ENCODE results near the gene DLD. TPM values are rescaled to one million over a fixed set of nuclear protein-coding genes. Genes with fewer than 3 reads are reported as not detected.
"Not testable (repeated sequence)": the region's sequence is repeated elsewhere in the genome, so short reads cannot be mapped to it uniquely, and the experiment has no call there.

The DLD gene
- total RNA-seq, 1 donor from 2014 or later: 19.2 TPM

DNA sequence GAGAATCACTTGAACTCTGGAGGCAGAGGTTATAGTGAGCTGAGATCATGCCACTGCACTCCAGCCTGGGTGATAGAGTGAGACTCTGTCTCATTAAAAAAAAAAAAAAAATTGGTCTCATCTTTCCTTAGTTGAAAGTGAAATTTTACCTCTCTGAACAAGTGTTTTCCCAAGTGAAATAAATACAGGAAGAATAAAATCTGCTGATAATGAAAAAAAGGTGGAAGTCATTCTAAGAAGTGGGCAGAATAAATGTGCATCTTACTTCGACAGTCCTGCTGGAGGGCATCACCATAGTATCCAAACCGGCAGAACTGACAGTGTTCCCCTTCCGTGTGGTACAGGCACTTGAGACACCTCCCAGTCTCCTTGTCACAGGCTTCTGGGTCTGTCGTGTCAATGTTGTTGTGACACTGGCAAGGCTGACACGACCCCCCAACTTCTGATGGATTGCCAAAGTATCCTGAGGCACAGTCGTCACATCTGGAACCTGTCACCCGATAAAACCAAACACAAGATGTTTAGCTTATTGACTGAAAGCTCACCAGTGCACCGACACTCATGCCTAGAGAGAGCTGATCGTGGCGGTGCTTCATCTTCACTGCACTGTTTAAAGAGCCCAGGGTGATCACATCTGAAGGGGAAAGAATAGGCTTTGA is 62.4 kb downstream of the DLD start:
- Histone ChIP-seq H3K4me1 (peaks cover 6 to 38% of the 10 kb centered on the region in 2 donors), H3K9me3 (no peaks in the 10 kb centered on the region), H3K27me3 (no peaks in the 10 kb centered on the region), H3K36me3 (peaks cover 14 to 60% of the 10 kb centered on the region in 2 donors), H3K27ac (no peak overlapping the region), H3K4me3 (no peak overlapping the region)
- TF ChIP-seq CTCF (IDR thresholded peaks at IDR 0.05): no peak
- intact Hi-C loops (cut with DNase I): no loop called here
- DNase-seq (ENCODE audit: low spot score in 2 of 2): peak in 1 of 2 donors; percentile 44

GRCh38 chr7:107953924-107954303 is 62.9 kb downstream of the DLD start:
- TF ChIP-seq CTCF (IDR thresholded peaks at IDR 0.05): no peak

GRCh38 chr7:107955394-107955793 is 64.4 kb downstream of the DLD start:
- no peak for TF ChIP-seq CTCF (IDR thresholded peaks at IDR 0.05)
- H3K9me3 ChIP-seq: no peaks in the 10 kb centered on the region
- peaks cover 0 to 33% of the 10 kb centered on the region in 2 donors for H3K4me1 ChIP-seq
- no peak overlapping the region for H3K27ac ChIP-seq
- intact Hi-C loops (cut with DNase I): no loop called here
- no peak overlapping the region for H3K4me3 ChIP-seq
- H3K27me3 ChIP-seq: no peaks in the 10 kb centered on the region
- H3K36me3 ChIP-seq: peaks cover 20 to 71% of the 10 kb centered on the region in 2 donors
- peak in 1 of 2 donors; percentile 58 for DNase-seq (ENCODE audit: low spot score in 2 of 2)

More at GRCh38 chr7:107953924-107954303, 62.9 kb downstream of the DLD start:
- H3K9me3 ChIP-seq: no peaks in the 10 kb centered on the region
- no peak overlapping the region for H3K4me3 ChIP-seq
- no peaks in the 10 kb centered on the region for H3K27me3 ChIP-seq
- peaks cover 14 to 60% of the 10 kb centered on the region in 2 donors for H3K36me3 ChIP-seq
- peaks cover 1 to 34% of the 10 kb centered on the region in 2 donors for H3K4me1 ChIP-seq
- intact Hi-C loops (cut with DNase I): no loop called here
- DNase-seq (ENCODE audit: low spot score in 2 of 2): no peak
- no peak overlapping the region for H3K27ac ChIP-seq

- H3K27me3 ChIP-seq; H3K9me3 ChIP-seq; H3K4me3 ChIP-seq; intact Hi-C loops (cut with DNase I): not testable (repeated sequence)
- peak in 1 of 2 donors; percentile 56 for DNase-seq (ENCODE audit: low spot score in 2 of 2)
- Histone ChIP-seq H3K36me3 (peaks cover 20 to 72% of the 10 kb centered on the region in 2 donors), H3K4me1 (peaks cover 0 to 31% of the 10 kb centered on the region in 2 donors), H3K27ac (peak overlapping the region; percentile 63 to 66)
Observed at GRCh38 chr7:107956950-107957349, 66.0 kb downstream of the DLD start.

- peak in 1 of 2 donors; percentile 61 for DNase-seq (ENCODE audit: low spot score in 2 of 2)
- peaks cover 20 to 73% of the 10 kb centered on the region in 2 donors for H3K36me3 ChIP-seq
- no peak for TF ChIP-seq CTCF (IDR thresholded peaks at IDR 0.05)
- intact Hi-C loops (cut with DNase I): no loop called here
- H3K27ac ChIP-seq: peak overlapping the region; percentile 63 to 66
- no peaks in the 10 kb centered on the region for H3K27me3 ChIP-seq
- H3K4me1 ChIP-seq: peaks cover 0 to 28% of the 10 kb centered on the region in 2 donors
- H3K4me3 ChIP-seq: no peak overlapping the region
- H3K9me3 ChIP-seq: no peaks in the 10 kb centered on the region
Observed at GRCh38 chr7:107957436-107957835, 66.5 kb downstream of the DLD start.

DNA sequence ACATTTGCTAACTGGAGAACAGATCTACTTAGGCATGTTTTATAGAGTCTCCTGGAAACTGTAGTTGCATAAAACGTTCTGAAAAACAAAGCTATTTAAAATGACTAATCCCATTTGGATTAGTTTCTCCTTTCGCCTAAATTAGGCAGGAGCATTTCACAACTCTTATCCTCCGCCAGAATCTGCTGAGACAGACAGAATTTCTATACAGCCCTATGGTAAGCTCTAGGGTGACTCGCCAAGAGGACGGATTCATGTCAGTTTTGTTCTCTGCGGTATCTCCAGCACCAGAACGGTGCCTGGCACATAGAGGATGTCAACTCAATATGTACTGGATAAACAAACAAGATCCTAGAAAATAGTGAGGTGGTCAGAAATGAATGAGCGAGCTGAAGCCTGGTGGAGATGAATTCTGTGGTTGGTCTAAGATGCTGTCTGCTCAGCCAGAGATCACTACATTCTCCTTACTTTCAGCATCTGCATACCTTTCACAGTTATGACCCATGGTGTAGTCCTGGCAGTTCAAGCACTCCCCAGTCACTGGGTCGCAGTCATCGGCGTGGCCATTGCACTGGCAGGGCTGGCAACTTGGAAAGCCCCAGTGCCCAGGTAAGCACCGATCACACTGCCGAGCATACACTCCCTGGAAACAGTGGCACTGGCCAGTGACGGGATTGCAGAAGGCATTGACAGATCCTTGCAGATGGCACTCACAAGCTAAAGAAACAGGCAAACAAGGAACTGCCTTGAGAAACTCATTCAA is 68.0 kb downstream of the DLD start:
- Histone ChIP-seq H3K4me1 (peaks cover 0 to 24% of the 10 kb centered on the region in 2 donors), H3K27me3 (no peaks in the 10 kb centered on the region), H3K4me3 (peak overlapping the region in 1 of 2 donors; percentile 13), H3K36me3 (peaks cover 21 to 73% of the 10 kb centered on the region in 2 donors), H3K27ac (peak overlapping the region; percentile 63 to 66), H3K9me3 (no peaks in the 10 kb centered on the region)
- DNase-seq (ENCODE audit: low spot score in 2 of 2): peak in 1 of 2 donors; percentile 79
- no peak for TF ChIP-seq CTCF (IDR thresholded peaks at IDR 0.05)
- intact Hi-C loops (cut with DNase I): no loop called here
